K562 (cell line): ENCODE results near the gene RBFA. TPM values are rescaled to one million over a fixed set of nuclear protein-coding genes. Genes with fewer than 3 reads are reported as not detected.
"Not testable (repeated sequence)": the region's sequence is repeated elsewhere in the genome, so short reads cannot be mapped to it uniquely, and the experiment has no call there.

ENCODE experiments used
- ATAC-seq: fragments of 200-7000 bp; cut with Tn5 transposase; 3 replicates; pipeline ENCODE4 v1.9.1; 2020; ENCODE audit warnings: moderate library complexity
- BruUV-seq: library from RNA; stranded (reverse); fragments of 400-500 nt; replicated peaks from 2 replicates; lab custom pipeline; 2021; lab: Mats Ljungman, UMichigan
- CTCF ChIA-PET: fragments of 300-600 bp; formaldehyde crosslinking; extraction: SDS; loops from one replicate; lab custom pipeline; 2021; ENCODE audit warnings: low intra/inter-chr PET ratio; lab: Yijun Ruan, JAX
- POLR2A ChIA-PET: fragments of 300-600, 350-650 bp; sonication (Branson Sonifier 250); formaldehyde crosslinking; extraction: SDS; loops from one replicate; lab custom pipeline; 2021; ENCODE audit warnings: antibody characterized with exemption, inconsistent platforms; lab: Yijun Ruan, JAX
- DNase-seq, 4 experiments: peaks; one replicate each; pipeline versions ENCODE4 v3.0.0 to v3.0.0-alpha.2; 2011 to 2018; ENCODE audit warnings: low spot score in 3 of 4, mixed read lengths in 3 of 4; ENCODE audit errors: extremely low read depth in 1 of 4
- FAIRE-seq: peaks from 2 replicates; lab custom pipeline; 2011; peaks lifted over from hg19 to GRCh38; lab: Jason Lieb, UNC
- H2AFZ ChIP-seq: 2 replicates; pipeline ENCODE4 v1.6.0; 2011; ENCODE audit warnings: low read depth, low read length, control low read depth, inconsistent platforms
- H3K27ac ChIP-seq: fragments of 200-600 bp; 3 replicates; pipeline ENCODE4 v1.8.0; 2011; ENCODE audit warnings: low read depth, mild to moderate bottlenecking, control low read depth, inconsistent platforms, low read length, moderate library complexity, mixed read lengths; ENCODE audit errors: extremely low read depth
- H3K27me3 ChIP-seq, 2 experiments: fragments of 300-600 bp in 1 of 2; 2 replicates in 1 of 2; 3 replicates in 1 of 2; pipeline versions ENCODE4 v1.6.0 to v1.8.0; 2011; ENCODE audit warnings: inconsistent platforms in 2 of 2, low read length in 2 of 2, mild to moderate bottlenecking in 1 of 2, mixed read lengths in 1 of 2, moderate library complexity in 1 of 2; ENCODE audit not compliant: control insufficient read depth in 2 of 2, insufficient read depth in 2 of 2
- H3K36me3 ChIP-seq: fragments of 300-600 bp; 3 replicates; pipeline ENCODE4 v1.8.0; 2011; ENCODE audit warnings: mild to moderate bottlenecking, low read length, inconsistent platforms; ENCODE audit not compliant: control insufficient read depth, insufficient read depth
- H3K4me1 ChIP-seq, 2 experiments: fragments of 200-600 bp in 1 of 2; replicated peaks in 1 of 2; 2 replicates in 1 of 2; 3 replicates in 1 of 2; pipeline versions ENCODE4 v1.5.1 to v1.8.0; 2011; ENCODE audit warnings: inconsistent platforms in 2 of 2, low read length in 2 of 2, mild to moderate bottlenecking in 1 of 2, mixed read lengths in 1 of 2, moderate library complexity in 1 of 2; ENCODE audit not compliant: control insufficient read depth in 2 of 2, insufficient read depth in 2 of 2
- H3K4me2 ChIP-seq: 2 replicates; pipeline ENCODE4 v1.6.1; 2011; ENCODE audit warnings: low read length, control low read depth, inconsistent platforms, mixed read lengths; ENCODE audit not compliant: insufficient read depth
- H3K4me3 ChIP-seq: fragments of 200-600 bp; sonication (generic), shearing (Covaris generic); 2 replicates; pipeline ENCODE4 v1.5.1; 2016; ENCODE audit warnings: control low read depth, inconsistent platforms
- H3K79me2 ChIP-seq: fragments of 200-600 bp; 3 replicates; pipeline ENCODE4 v1.8.0; 2011; ENCODE audit warnings: low read length, inconsistent platforms; ENCODE audit not compliant: control insufficient read depth, insufficient read depth
- H3K9ac ChIP-seq, 2 experiments: 2 replicates each; pipeline versions ENCODE4 v1.6.0 to v1.6.1; 2011; ENCODE audit warnings: low read depth in 2 of 2, low read length in 2 of 2, control low read depth in 1 of 2, inconsistent platforms in 1 of 2, mild to moderate bottlenecking in 1 of 2, mixed read lengths in 1 of 2; ENCODE audit not compliant: insufficient read depth in 1 of 2
- H3K9me1 ChIP-seq: one replicate; pipeline ENCODE4 v1.6.0; 2011; ENCODE audit warnings: inconsistent platforms, mild to moderate bottlenecking, low read length, moderate library complexity; ENCODE audit not compliant: control insufficient read depth, insufficient read depth
- H3K9me3 ChIP-seq: replicated peaks from 2 replicates; pipeline ENCODE4 v1.5.1; 2011; ENCODE audit warnings: low read depth, low read length, inconsistent platforms; ENCODE audit not compliant: control insufficient read depth, insufficient read depth
- H4K20me1 ChIP-seq: replicated peaks from 2 replicates; pipeline ENCODE4 v1.6.1; 2011; ENCODE audit warnings: low read length, inconsistent platforms, mixed read lengths; ENCODE audit not compliant: control insufficient read depth, insufficient read depth
- ARID2 ChIP-seq: fragments of 450-650 bp; IDR thresholded peaks from 2 replicates; pipeline ENCODE4 v1.6.1; 2017; ENCODE audit warnings: antibody characterized with exemption, mild to moderate bottlenecking
- NR0B1 ChIP-seq: fragments of 450-650 bp; IDR thresholded peaks from one replicate; pipeline ENCODE4 v1.6.1; 2018; ENCODE audit warnings: mild to moderate bottlenecking, moderate library complexity; ENCODE audit not compliant: partially characterized antibody
- ZBTB9 ChIP-seq: fragments of 450-650 bp; formaldehyde crosslinking; IDR thresholded peaks from 2 replicates; pipeline ENCODE4 v1.4.0; 2020; ENCODE audit warnings: mild to moderate bottlenecking, moderate library complexity
- ZKSCAN8 ChIP-seq: fragments of 200-800 bp; sonication (Bioruptor generic); IDR thresholded peaks from 2 replicates; pipeline ENCODE4 v1.6.1; 2016; ENCODE audit warnings: missing genetic modification characterization, missing compliant biosample characterization
- ZMIZ1 ChIP-seq, 2 experiments: fragments of 150-350 bp in 1 of 2; IDR thresholded peaks; 2 replicates each; pipeline ENCODE4 v1.6.1; 2012 to 2016; ENCODE audit warnings: low read depth in 2 of 2, low read length in 2 of 2, mild to moderate bottlenecking in 1 of 2, moderate library complexity in 1 of 2
- ZNF707 ChIP-seq: fragments of 250-450 bp; sonication (Bioruptor Pico); conservative IDR thresholded peaks from 2 replicates; pipeline ENCODE4 v1.8.0; 2022; ENCODE audit warnings: inconsistent platforms, mild to moderate bottlenecking, moderate library complexity
- WGBS: fragments of 100-300 bp; shearing (Covaris generic); methylation state at CpG from one replicate; pipeline ENCODE4 v1.1.6; 2016; ENCODE audit warnings: low coverage, mixed read lengths; ENCODE audit not compliant: insufficient coverage; ENCODE audit errors: missing lambda C conversion rate; 5-methylcytosine and 5-hydroxymethylcytosine counted together
- in situ Hi-C: fragments of 300-500 bp; cut with MboI; formaldehyde crosslinking; loops from 4 replicates; pipeline ENCODE4 v1.15.0; 2018; ENCODE audit warnings: inconsistent platforms, mixed read lengths
- intact Hi-C: fragments of 100-400 bp; cut with micrococcal nuclease; formaldehyde crosslinking; loops from 2 replicates; pipeline ENCODE4 v1.14.2; 2022
- polyA plus RNA-seq, 8 experiments: library from polyadenylated mRNA; depleted of rRNA in 4 of 8; stranded (reverse) in 5 of 8; unstranded in 3 of 8; fragments of >200 nt; fragmentation: Nextera tagmentation in 2 of 8; fragmentation: Illumina TruSeq in 1 of 8; extraction: Ambion mirVana in 2 of 8; extraction: Trizol in 1 of 8; gene quantifications; 2 replicates each; pipeline versions ENCODE4 v1.2.1 to v1.2.3, GENCODE V29; 2011 to 2014; ENCODE audit warnings: inconsistent platforms in 1 of 8, missing spikeins in 1 of 8
- total RNA-seq, 7 experiments: library from RNA; depleted of rRNA in 6 of 7; stranded (reverse); fragments of >200 nt in 6 of 7; fragmentation: Illumina TruSeq in 2 of 7; extraction: Trizol in 2 of 7; gene quantifications; 2 replicates each; pipeline versions ENCODE4 v1.2.1 to v1.2.3, GENCODE V29; 2011 to 2021; ENCODE audit warnings: low replicate concordance in 1 of 7

RBFA gene
- total and polyA plus RNA-seq, 9 of the 15 experiments (the other 6 are each of a cell fraction or from before 2014, with no cell fraction given), result 3.4 to 41.9 (median 25.8) TPM

GRCh38 chr18:80027719-80028118, 6.5 kb upstream of the RBFA start:
- ATAC-seq, CTCF ChIA-PET, H3K79me2 ChIP-seq, H3K27me3 ChIP-seq, in situ Hi-C loops, intact Hi-C loops, BruUV-seq, H3K9ac ChIP-seq, H3K36me3 ChIP-seq, FAIRE-seq, POLR2A ChIA-PET, H3K4me1 ChIP-seq, H3K27ac ChIP-seq, H3K4me2 ChIP-seq, H4K20me1 ChIP-seq, H3K4me3 ChIP-seq, DNase-seq, H3K9me1 ChIP-seq, H2AFZ ChIP-seq: not testable (repeated sequence)
- H3K9me3 ChIP-seq, result peaks cover 10% of the 10 kb centered on the region

GRCh38 chr18:80029690-80030089, 4.5 kb upstream of the RBFA start:
- ATAC-seq, result no peak
- intact Hi-C loops, result loop anchor here (10.0 kb wide), 1 partner anchor 125 kb away; no protein-coding TSS in a partner anchor
- in situ Hi-C loops, result no loop called here
- TF ChIP-seq ZBTB9 (CRISPR knock-in tag), result no peak
- no peak for TF ChIP-seq ARID2
- TF ChIP-seq ZNF707, result no peak
- TF ChIP-seq NR0B1, result no peak
- TF ChIP-seq ZMIZ1 (IDR thresholded peaks at IDR 0.05; ENCODE audit: low read depth in 2 of 2, low read length in 2 of 2), result no peak
- TF ChIP-seq ZKSCAN8, result no peak

More at GRCh38 chr18:80029690-80030089, 4.5 kb upstream of the RBFA start:
- BruUV-seq, result no TSS peak
- POLR2A ChIA-PET, result no interaction called here
- Histone ChIP-seq H3K9ac (no peak overlapping the region), H4K20me1 (no peaks in the 10 kb centered on the region), H3K79me2 (peaks cover 3% of the 10 kb centered on the region), H2AFZ (no peak overlapping the region), H3K9me1 (no peaks in the 10 kb centered on the region), H3K4me2 (no peak overlapping the region), H3K4me1 (peaks cover 4 to 9% of the 10 kb centered on the region in 2 experiments; a peak in 4 of 5 replicates), H3K36me3 (no peaks in the 10 kb centered on the region), H3K9me3 (no peaks in the 10 kb centered on the region; the same call in 1 of the 2 replicates), H3K27ac (no peak overlapping the region), H3K4me3 (no peak overlapping the region), H3K27me3 (no peaks in the 10 kb centered on the region)
- FAIRE-seq (no peak), DNase-seq (no peak)
- WGBS, result no CpG with 5 or more reads among the region's 1 CpG
- CTCF ChIA-PET, result no interaction called here
